Tibial nerve (tissue), 4 donors: ENCODE data around the gene ELMO1. TPM values are rescaled to one million over a fixed set of nuclear protein-coding genes. Genes with fewer than 3 reads are reported as not detected.

ENCODE experiments used
- DNase-seq, 2 donors: peaks; one replicate each; pipeline ENCODE4 v3.0.0-alpha.2; 2019; ENCODE audit warnings: low spot score in 2 of 2
- H3K27ac ChIP-seq, 4 donors: fragments of 200-600 bp; sonication (generic) in 3 of 4; one replicate each; pipeline ENCODE4 v1.5.1; 2017 to 2019; ENCODE audit warnings: mild to moderate bottlenecking in 1 of 4
- H3K27me3 ChIP-seq, 2 donors: fragments of 200-600 bp; sonication (generic) in 1 of 2; one replicate each; pipeline versions ENCODE4 v1.5.1 to v1.6.0; 2017 to 2019
- H3K36me3 ChIP-seq, 3 donors: fragments of 200-600 bp; sonication (generic); one replicate each; pipeline ENCODE4 v1.5.1; 2018 to 2019
- H3K4me1 ChIP-seq, 4 donors: fragments of 200-600 bp; sonication (generic) in 3 of 4; one replicate each; pipeline ENCODE4 v1.5.1; 2017 to 2019
- H3K4me3 ChIP-seq, 4 donors: fragments of 200-600 bp; sonication (generic) in 3 of 4; one replicate each; pipeline ENCODE4 v1.5.1; 2017 to 2019; ENCODE audit warnings: mild to moderate bottlenecking in 1 of 4, moderate library complexity in 1 of 4
- H3K9me3 ChIP-seq, 4 donors: fragments of 200-600 bp; sonication (generic) in 3 of 4; one replicate each; pipeline ENCODE4 v1.5.1; 2017 to 2019
- CTCF ChIP-seq, 5 experiments: fragments of 200-600 bp in 3 of 5; fragments of 450-650 bp in 2 of 5; sonication (generic) in 3 of 5; IDR thresholded peaks; one replicate each; pipeline ENCODE4 v1.5.1; 2016 to 2019; ENCODE audit warnings: antibody characterized with exemption in 5 of 5, mild to moderate bottlenecking in 3 of 5, moderate library complexity in 2 of 5
- EP300 ChIP-seq, 2 donors: sonication (generic); formaldehyde crosslinking; IDR thresholded peaks; one replicate each; pipeline ENCODE4 v1.6.1; 2017; ENCODE audit warnings: antibody characterized with exemption in 2 of 2, mild to moderate bottlenecking in 1 of 2
- POLR2A ChIP-seq, 2 donors: fragments of 450-650 bp; IDR thresholded peaks; one replicate each; pipeline ENCODE4 v1.6.1; 2017; ENCODE audit warnings: antibody characterized with exemption in 2 of 2, mild to moderate bottlenecking in 2 of 2, moderate library complexity in 2 of 2
- WGBS, 2 donors: methylation state at CpG; one replicate each; pipeline ENCODE4 v1.1.5; 2018; 5-methylcytosine and 5-hydroxymethylcytosine counted together
- total RNA-seq, 4 donors: library from RNA; depleted of rRNA; stranded (reverse); fragments of >200 nt; gene quantifications; one replicate each; pipeline ENCODE4 v1.1.0, GENCODE V29; 2016

The ELMO1 gene
- total RNA-seq, 4 donors from 2014 or later, result 196 to 328 (median 268) TPM

GRCh38 chr7:37409461-37409860, 39.2 kb downstream of the ELMO1 start:
- H3K27ac ChIP-seq, result peak overlapping the region in 2 of 4 donors; percentile 32 to 65
- H3K9me3 ChIP-seq, result no peaks in the 10 kb centered on the region
- H3K27me3 ChIP-seq, result no peaks in the 10 kb centered on the region
- 0 to 15% methylated on average over 2 of the region's 2 CpGs for WGBS, 2 donors
- TF ChIP-seq EP300 (IDR thresholded peaks at IDR 0.05) (no peak), POLR2A (IDR thresholded peaks at IDR 0.05) (no peak), CTCF (IDR thresholded peaks at IDR 0.05) (no peak)
- peaks cover 0 to 4% (median 0%) of the 10 kb centered on the region in 3 donors for H3K36me3 ChIP-seq
- DNase-seq, result no peak
- H3K4me3 ChIP-seq, result no peak overlapping the region
- peaks cover 0 to 69% (median 31%) of the 10 kb centered on the region in 4 donors for H3K4me1 ChIP-seq

- Histone ChIP-seq H3K4me3 (peak overlapping the region in 1 of 4 donors; percentile 6), H3K9me3 (no peaks in the 10 kb centered on the region), H3K4me1 (peaks cover 0 to 74% (median 32%) of the 10 kb centered on the region in 4 donors), H3K27me3 (no peaks in the 10 kb centered on the region), H3K27ac (peak overlapping the region in 2 of 4 donors; percentile 17 to 52), H3K36me3 (peaks cover 0 to 4% (median 0%) of the 10 kb centered on the region in 3 donors)
- TF ChIP-seq POLR2A (IDR thresholded peaks at IDR 0.05) (no peak), EP300 (IDR thresholded peaks at IDR 0.05) (no peak), CTCF (IDR thresholded peaks at IDR 0.05) (no peak)
- 68 to 70% methylated on average over 13 of the region's 13 CpGs for WGBS, 2 donors
- DNase-seq, result no peak
Observed at GRCh38 chr7:37408291-37409228, 40.1 kb downstream of the ELMO1 start.

GRCh38 chr7:37405603-37406122, 43.0 kb downstream of the ELMO1 start:
- WGBS, 2 donors, result 31 to 37% methylated on average over 7 to 9 of the region's 9 CpGs

GRCh38 chr7:37405128-37405527, 43.5 kb downstream of the ELMO1 start:
- no peak for DNase-seq
- Histone ChIP-seq H3K4me3 (no peak overlapping the region), H3K4me1 (peaks cover 0 to 52% (median 22%) of the 10 kb centered on the region in 4 donors), H3K27ac (peak overlapping the region in 2 of 4 donors; percentile 64 to 71), H3K27me3 (no peaks in the 10 kb centered on the region), H3K36me3 (no peaks in the 10 kb centered on the region), H3K9me3 (no peaks in the 10 kb centered on the region)
- no peak for TF ChIP-seq CTCF (IDR thresholded peaks at IDR 0.05)
- TF ChIP-seq POLR2A (IDR thresholded peaks at IDR 0.05), result no peak
- no peak for TF ChIP-seq EP300 (IDR thresholded peaks at IDR 0.05)
- 38 to 42% methylated on average over 5 of the region's 5 CpGs for WGBS, 2 donors

More at GRCh38 chr7:37405603-37406122, 43.0 kb downstream of the ELMO1 start:
- DNase-seq, result no peak
- peaks cover 0 to 57% (median 27%) of the 10 kb centered on the region in 4 donors for H3K4me1 ChIP-seq
- no peaks in the 10 kb centered on the region for H3K36me3 ChIP-seq
- no peak for TF ChIP-seq CTCF (IDR thresholded peaks at IDR 0.05)
- no peak for TF ChIP-seq POLR2A (IDR thresholded peaks at IDR 0.05)
- peak in 1 of 2 donors; percentile 26 for TF ChIP-seq EP300 (IDR thresholded peaks at IDR 0.05)
- H3K27me3 ChIP-seq, result no peaks in the 10 kb centered on the region
- peak overlapping the region in 2 of 4 donors; percentile 64 to 71 for H3K27ac ChIP-seq
- H3K4me3 ChIP-seq, result no peak overlapping the region
- H3K9me3 ChIP-seq, result no peaks in the 10 kb centered on the region
